ENCODE data around the gene TCAP.

TCAP gene

GRCh38 chr17:39633570-39634183, 31.5 kb upstream of the TCAP start:
- no peak for TF ChIP-seq CTCF (IDR thresholded peaks at IDR 0.05; ENCODE audit: low read depth, low read length)
- Histone ChIP-seq H3K36me3 (peaks cover 10% of the 10 kb centered on the region), H3K27ac (peak overlapping the region; percentile 3), H3K9me3 (ENCODE audit: severe bottlenecking) (no peaks in the 10 kb centered on the region), H3K27me3 (ENCODE audit: insufficient read depth, low read depth, severe bottlenecking) (no peaks in the 10 kb centered on the region), H3K4me3 (ENCODE audit: low read depth, low read length) (no peak overlapping the region)
- no peak for DNase-seq

GRCh38 chr17:39634384-39634871, 30.7 kb upstream of the TCAP start:
- Histone ChIP-seq H3K36me3 (peaks cover 11% of the 10 kb centered on the region), H3K27me3 (ENCODE audit: insufficient read depth, low read depth, severe bottlenecking) (no peaks in the 10 kb centered on the region), H3K4me3 (ENCODE audit: low read depth, low read length) (no peak overlapping the region), H3K9me3 (ENCODE audit: severe bottlenecking) (no peaks in the 10 kb centered on the region), H3K27ac (peak overlapping the region; percentile 7)
- DNase-seq = peak; percentile 44
- peak; percentile 55 for TF ChIP-seq CTCF (IDR thresholded peaks at IDR 0.05; ENCODE audit: low read depth, low read length)

- Histone ChIP-seq H3K27ac (no peak overlapping the region), H3K36me3 (peaks cover 20% of the 10 kb centered on the region), H3K9me3 (ENCODE audit: severe bottlenecking) (no peaks in the 10 kb centered on the region), H3K4me3 (ENCODE audit: low read depth, low read length) (no peak overlapping the region), H3K27me3 (ENCODE audit: insufficient read depth, low read depth, severe bottlenecking) (no peaks in the 10 kb centered on the region)
- no peak for TF ChIP-seq CTCF (IDR thresholded peaks at IDR 0.05; ENCODE audit: low read depth, low read length)
- DNase-seq = peak; percentile 51
Measured at GRCh38 chr17:39635614-39636176, 29.5 kb upstream of the TCAP start.

- no peak for DNase-seq
- H3K27me3 ChIP-seq (ENCODE audit: insufficient read depth, low read depth, severe bottlenecking) = no peaks in the 10 kb centered on the region
- peak overlapping the region; percentile 94 for H3K27ac ChIP-seq
- peak overlapping the region; percentile 95 for H3K4me3 ChIP-seq (ENCODE audit: low read depth, low read length)
- H3K36me3 ChIP-seq = peaks cover 26% of the 10 kb centered on the region
- TF ChIP-seq CTCF (IDR thresholded peaks at IDR 0.05; ENCODE audit: low read depth, low read length) = no peak
- no peaks in the 10 kb centered on the region for H3K9me3 ChIP-seq (ENCODE audit: severe bottlenecking)
Measured at GRCh38 chr17:39636587-39636926, 28.6 kb upstream of the TCAP start.

- no peaks in the 10 kb centered on the region for H3K27me3 ChIP-seq (ENCODE audit: insufficient read depth, low read depth, severe bottlenecking)
- H3K4me3 ChIP-seq (ENCODE audit: low read depth, low read length) = peak within 1 kb of the TSS; percentile 95
- DNase-seq = peak; percentile 97
- peak within 1 kb of the TSS; percentile 94 for H3K27ac ChIP-seq
- H3K9me3 ChIP-seq (ENCODE audit: severe bottlenecking) = no peaks in the 10 kb centered on the region
- TF ChIP-seq CTCF (IDR thresholded peaks at IDR 0.05; ENCODE audit: low read depth, low read length) = peak; percentile 31; the same call in 1 of the 2 replicates
- H3K36me3 ChIP-seq = peaks cover 27% of the 10 kb centered on the region
Measured at GRCh38 chr17:39636927-39637736, 28.0 kb upstream of the TCAP start, which contains the start of gene STARD3. Gene STARD3 (plus strand): TSS chr17:39637144. CDS start chr17:39653532, 16,388 bp downstream.
